Upper lobe of left lung (tissue), 6 donors: ENCODE results near the gene COL15A1. TPM values are rescaled to one million over a fixed set of nuclear protein-coding genes. Genes with fewer than 3 reads are reported as not detected.

Experiments
- ATAC-seq, 2 donors: fragments of 200-7000 bp; cut with Tn5 transposase; one replicate each; pipeline ENCODE4 v1.9.1; 2022; ENCODE audit warnings: mild to moderate bottlenecking in 2 of 2, moderate library complexity in 2 of 2; ENCODE audit not compliant: low FRiP score in 2 of 2
- DNase-seq, 2 donors: peaks; one replicate each; pipeline ENCODE4 v3.0.0-alpha.2; 2019 to 2020
- H3K27ac ChIP-seq, 4 donors: fragments of 200-600 bp; sonication (generic); one replicate each; pipeline ENCODE4 v1.5.1; 2016 to 2019
- H3K27me3 ChIP-seq, 4 donors: fragments of 200-600 bp; sonication (generic); one replicate each; pipeline ENCODE4 v1.5.1; 2017 to 2019
- H3K36me3 ChIP-seq, 4 donors: fragments of 200-600 bp; sonication (generic); one replicate each; pipeline ENCODE4 v1.5.1; 2016 to 2019
- H3K4me1 ChIP-seq, 4 donors: fragments of 200-600 bp; sonication (generic); one replicate each; pipeline ENCODE4 v1.5.1; 2018 to 2019
- H3K4me3 ChIP-seq, 4 donors: fragments of 200-600 bp; sonication (generic); one replicate each; pipeline ENCODE4 v1.5.1; 2017 to 2019; ENCODE audit warnings: mild to moderate bottlenecking in 2 of 4, moderate library complexity in 1 of 4
- H3K9me3 ChIP-seq, 4 donors: fragments of 200-600 bp; sonication (generic); one replicate each; pipeline ENCODE4 v1.5.1; 2018 to 2019
- CTCF ChIP-seq, 6 experiments: fragments of 450-650 bp in 4 of 6; fragments of 200-600 bp in 2 of 6; sonication (generic) in 2 of 6; IDR thresholded peaks; one replicate each; pipeline ENCODE4 v1.5.1; 2016 to 2019; ENCODE audit warnings: antibody characterized with exemption in 6 of 6
- EP300 ChIP-seq, 4 donors: sonication (generic); formaldehyde crosslinking; IDR thresholded peaks; one replicate each; pipeline ENCODE4 v1.5.1; 2017; ENCODE audit warnings: antibody characterized with exemption in 4 of 4, control low read depth in 2 of 4
- POLR2A ChIP-seq, 4 donors: fragments of 450-650 bp; IDR thresholded peaks; one replicate each; pipeline ENCODE4 v1.5.1; 2016 to 2017; ENCODE audit warnings: antibody characterized with exemption in 4 of 4, mild to moderate bottlenecking in 2 of 4
- POLR2AphosphoS5 ChIP-seq, 2 donors: sonication (generic); formaldehyde crosslinking; IDR thresholded peaks; one replicate each; pipeline ENCODE4 v1.5.1; 2017; ENCODE audit warnings: antibody characterized with exemption in 2 of 2
- WGBS, 2 donors: methylation state at CpG; one replicate each; pipeline ENCODE4 v1.1.5; 2017 to 2018; 5-methylcytosine and 5-hydroxymethylcytosine counted together
- total RNA-seq, 6 donors: library from RNA; depleted of rRNA in 4 of 6; stranded (reverse); fragments of >200 nt in 4 of 6; gene quantifications; one replicate each; pipeline versions ENCODE4 v1.1.0 to v1.2.1, GENCODE V29; 2016 to 2021
- donor health status: DM: no; HTN: no; CAD: no; lungs with moderate emphysema.
- donor health status: DM: no; HTN: yes; CAD: no; lungs with severe emphysema.

The COL15A1 gene
- total RNA-seq, 6 donors from 2014 or later: 1.0 to 17.9 (median 2.7) TPM

GRCh38 chr9:98997604-98998003 lies 53.9 kb downstream of the COL15A1 start:
- H3K4me1 ChIP-seq: peaks cover 11 to 30% (median 24%) of the 10 kb centered on the region in 4 donors
- DNase-seq (no peak), ATAC-seq (no peak)
- no peaks in the 10 kb centered on the region for H3K27me3 ChIP-seq
- 48 to 58% methylated on average over 3 to 4 of the region's 4 CpGs for WGBS, 2 donors
- H3K27ac ChIP-seq: peak overlapping the region in 1 of 4 donors; percentile 31
- TF ChIP-seq CTCF (IDR thresholded peaks at IDR 0.05) (no peak), POLR2AphosphoS5 (IDR thresholded peaks at IDR 0.05) (no peak), POLR2A (IDR thresholded peaks at IDR 0.05) (no peak), EP300 (IDR thresholded peaks at IDR 0.05) (no peak)
- H3K9me3 ChIP-seq: no peaks in the 10 kb centered on the region
- H3K36me3 ChIP-seq: no peaks in the 10 kb centered on the region
- H3K4me3 ChIP-seq: no peak overlapping the region

- WGBS, 2 donors: 21 to 27% methylated on average over 16 to 19 of the region's 19 CpGs
- Histone ChIP-seq H3K4me1 (peaks cover 11 to 26% (median 20%) of the 10 kb centered on the region in 4 donors), H3K27me3 (no peaks in the 10 kb centered on the region), H3K27ac (peak overlapping the region in 2 of 4 donors; percentile 24 to 57), H3K36me3 (no peaks in the 10 kb centered on the region), H3K4me3 (no peak overlapping the region), H3K9me3 (no peaks in the 10 kb centered on the region)
- ATAC-seq (peak; percentile 80 to 87), DNase-seq (peak; percentile 69 to 75)
- TF ChIP-seq CTCF (IDR thresholded peaks at IDR 0.05) (peak; percentile 83 to 91 (median 85)), EP300 (IDR thresholded peaks at IDR 0.05) (no peak)
Measured at GRCh38 chr9:98998441-98999151, 54.9 kb downstream of the COL15A1 start.

GRCh38 chr9:98999152-98999525 lies 55.4 kb downstream of the COL15A1 start:
- no peaks in the 10 kb centered on the region for H3K9me3 ChIP-seq
- no peaks in the 10 kb centered on the region for H3K36me3 ChIP-seq
- TF ChIP-seq POLR2AphosphoS5 (IDR thresholded peaks at IDR 0.05): no peak
- TF ChIP-seq CTCF (IDR thresholded peaks at IDR 0.05): peak in 1 of 6 experiments; percentile 1
- WGBS, 2 donors: 41 to 57% methylated on average over 4 to 6 of the region's 6 CpGs
- ATAC-seq (no peak), DNase-seq (no peak)
- no peak overlapping the region for H3K4me3 ChIP-seq
- peaks cover 9 to 23% (median 17%) of the 10 kb centered on the region in 4 donors for H3K4me1 ChIP-seq
- H3K27ac ChIP-seq: peak overlapping the region in 2 of 4 donors; percentile 24 to 57
- H3K27me3 ChIP-seq: no peaks in the 10 kb centered on the region

GRCh38 chr9:99000476-99001395 lies 57.0 kb downstream of the COL15A1 start:
- Histone ChIP-seq H3K4me3 (no peak overlapping the region), H3K36me3 (no peaks in the 10 kb centered on the region), H3K27ac (no peak overlapping the region), H3K9me3 (no peaks in the 10 kb centered on the region), H3K27me3 (no peaks in the 10 kb centered on the region), H3K4me1 (peaks cover 4 to 14% (median 9%) of the 10 kb centered on the region in 4 donors)
- WGBS, 2 donors: 50 to 80% methylated on average over 2 to 5 of the region's 5 CpGs
- ATAC-seq (peak in 1 of 2 donors; percentile 66), DNase-seq (peak; percentile 4 to 62)
- TF ChIP-seq EP300 (IDR thresholded peaks at IDR 0.05) (no peak), CTCF (IDR thresholded peaks at IDR 0.05) (peak; percentile 54 to 78 (median 72))
